HG02588 (cell line): ENCODE results near the gene GSK3A.

Experiments
- ATAC-seq: cut with Tn5 transposase; IDR thresholded peaks from one replicate; pipeline ENCODE4 v1.9.1; 2021; ENCODE audit warnings: mild to moderate bottlenecking, moderate library complexity; ENCODE audit not compliant: unreplicated experiment

The GSK3A gene

GRCh38 chr19:42242512-42243409, at the start of gene GSK3A:
GSK3A (minus strand) TSS chr19:42242602; CDS start chr19:42242465, 137 bp downstream.
- ATAC-seq = peak; percentile 61

DNA sequence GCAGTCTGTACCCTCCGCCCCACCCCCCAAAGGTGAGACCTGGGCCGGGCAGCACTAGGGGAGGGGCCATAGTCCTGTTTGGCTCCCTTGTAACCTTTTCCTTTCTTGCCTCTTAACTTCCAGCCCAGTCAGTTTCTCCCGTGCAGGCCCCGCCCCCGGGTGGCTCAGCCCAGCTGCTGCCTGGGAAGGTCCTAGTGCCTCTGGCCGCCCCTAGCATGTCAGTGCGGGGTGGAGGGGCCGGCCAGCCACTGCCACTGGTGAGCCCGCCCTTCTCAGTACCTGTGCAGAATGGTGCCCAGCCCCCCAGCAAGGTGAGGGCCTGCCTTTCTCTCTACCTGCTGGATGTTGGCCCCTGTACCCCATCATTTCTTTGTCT, 49.0 kb upstream of the GSK3A start:
- no peak for ATAC-seq

DNA sequence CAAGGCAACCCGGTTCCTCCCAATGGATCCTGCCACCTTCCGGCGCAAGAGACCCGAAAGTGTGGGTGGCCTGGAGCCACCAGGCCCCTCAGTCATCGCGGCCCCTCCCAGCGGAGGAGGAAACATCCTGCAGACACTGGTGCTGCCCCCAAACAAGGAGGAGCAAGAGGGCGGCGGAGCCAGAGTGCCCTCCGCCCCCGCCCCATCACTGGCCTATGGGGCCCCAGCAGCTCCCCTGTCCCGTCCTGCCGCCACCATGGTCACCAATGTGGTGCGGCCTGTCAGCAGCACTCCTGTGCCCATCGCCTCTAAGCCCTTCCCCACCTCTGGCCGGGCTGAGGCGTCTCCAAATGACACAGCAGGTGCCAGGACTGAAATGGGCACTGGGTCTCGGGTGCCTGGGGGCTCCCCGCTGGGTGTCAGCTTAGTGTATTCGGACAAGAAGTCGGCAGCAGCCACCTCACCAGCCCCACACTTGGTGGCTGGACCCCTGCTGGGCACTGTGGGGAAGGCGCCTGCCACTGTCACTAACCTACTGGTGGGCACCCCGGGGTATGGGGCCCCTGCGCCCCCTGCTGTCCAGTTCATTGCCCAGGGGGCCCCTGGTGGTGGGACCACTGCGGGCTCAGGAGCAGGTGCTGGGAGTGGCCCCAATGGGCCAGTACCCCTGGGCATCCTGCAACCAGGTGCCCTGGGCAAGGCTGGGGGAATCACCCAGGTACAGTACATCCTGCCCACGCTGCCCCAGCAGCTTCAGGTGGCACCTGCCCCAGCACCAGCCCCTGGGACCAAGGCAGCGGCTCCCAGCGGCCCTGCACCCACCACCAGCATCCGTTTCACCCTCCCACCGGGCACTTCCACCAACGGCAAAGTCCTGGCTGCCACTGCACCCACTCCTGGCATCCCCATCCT, 48.4 kb upstream of the GSK3A start:
- ATAC-seq = no peak

- ATAC-seq = no peak
Observed at GRCh38 chr19:42290136-42290522, 47.7 kb upstream of the GSK3A start.

GRCh38 chr19:42289556-42290041, 47.2 kb upstream of the GSK3A start:
- ATAC-seq = no peak

DNA sequence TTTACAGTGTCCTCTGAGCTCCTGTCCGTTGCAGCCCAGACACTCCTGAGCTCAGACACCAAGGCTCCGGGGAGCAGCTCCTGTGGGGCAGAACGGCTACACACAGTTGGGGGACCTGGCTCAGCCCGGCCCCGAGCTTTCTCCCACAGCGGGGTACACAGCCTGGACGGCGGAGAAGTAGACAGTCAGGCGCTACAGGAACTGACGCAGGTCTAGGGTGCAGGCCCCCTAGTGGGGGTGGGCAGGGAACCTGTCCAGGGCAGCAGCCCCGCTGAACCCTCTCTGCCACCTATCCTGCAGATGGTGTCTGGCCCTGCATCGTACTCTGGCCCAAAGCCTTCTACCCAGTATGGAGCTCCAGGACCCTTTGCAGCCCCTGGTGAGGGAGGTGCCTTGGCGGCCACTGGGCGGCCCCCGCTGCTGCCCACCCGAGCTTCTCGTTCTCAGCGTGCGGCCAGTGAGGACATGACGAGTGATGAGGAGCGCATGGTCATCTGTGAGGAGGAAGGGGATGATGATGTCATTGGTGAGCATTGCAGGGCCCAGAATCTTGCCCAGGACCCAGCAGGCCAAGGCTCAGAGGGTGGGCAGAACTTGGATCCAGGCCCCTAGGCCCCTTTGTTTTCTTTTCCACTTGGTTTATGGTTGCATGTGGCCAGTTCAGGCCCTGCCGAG, 46.6 kb upstream of the GSK3A start:
- ATAC-seq = no peak

GRCh38 chr19:42288387-42288786, 46.0 kb upstream of the GSK3A start:
- no peak for ATAC-seq

DNA sequence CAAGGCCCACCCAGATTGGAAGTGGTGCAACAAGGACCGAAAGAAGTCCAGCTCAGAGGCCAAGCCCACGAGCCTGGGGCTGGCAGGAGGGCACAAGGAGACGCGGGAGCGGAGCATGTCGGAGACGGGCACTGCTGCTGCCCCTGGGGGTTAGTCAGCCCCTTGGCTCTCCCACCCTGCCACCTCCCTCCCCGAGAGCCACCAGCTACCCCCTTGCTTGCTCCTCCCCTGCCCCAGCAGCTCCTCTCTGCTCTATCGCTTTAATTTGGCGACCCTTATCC, 45.4 kb upstream of the GSK3A start:
- no peak for ATAC-seq

- ATAC-seq = no peak
Observed at GRCh38 chr19:42287017-42287826, 44.8 kb upstream of the GSK3A start.

GRCh38 chr19:42286349-42287016, 44.1 kb upstream of the GSK3A start:
- ATAC-seq = no peak

DNA sequence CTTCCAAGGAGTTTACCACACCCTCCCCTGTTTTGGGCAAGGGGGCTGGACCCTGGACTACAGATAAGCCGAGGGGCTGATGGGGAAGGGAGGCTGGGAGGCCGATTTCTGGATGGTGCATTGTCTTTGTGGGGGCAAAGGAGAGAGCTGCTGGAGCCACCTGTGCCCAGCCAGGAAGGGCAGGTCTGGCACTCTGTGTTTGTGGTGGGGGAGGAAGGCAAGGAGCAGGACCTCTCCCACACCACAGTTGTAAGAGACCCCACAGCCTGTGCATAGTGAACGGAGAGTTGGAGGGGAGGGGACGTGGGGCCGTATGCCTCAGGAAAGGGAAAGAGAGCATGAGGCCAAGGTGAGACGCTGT, 43.6 kb upstream of the GSK3A start:
- no peak for ATAC-seq

GRCh38 chr19:42285541-42285941, 43.1 kb upstream of the GSK3A start:
- no peak for ATAC-seq

- ATAC-seq = no peak
Observed at GRCh38 chr19:42284591-42285341, 42.4 kb upstream of the GSK3A start.

DNA sequence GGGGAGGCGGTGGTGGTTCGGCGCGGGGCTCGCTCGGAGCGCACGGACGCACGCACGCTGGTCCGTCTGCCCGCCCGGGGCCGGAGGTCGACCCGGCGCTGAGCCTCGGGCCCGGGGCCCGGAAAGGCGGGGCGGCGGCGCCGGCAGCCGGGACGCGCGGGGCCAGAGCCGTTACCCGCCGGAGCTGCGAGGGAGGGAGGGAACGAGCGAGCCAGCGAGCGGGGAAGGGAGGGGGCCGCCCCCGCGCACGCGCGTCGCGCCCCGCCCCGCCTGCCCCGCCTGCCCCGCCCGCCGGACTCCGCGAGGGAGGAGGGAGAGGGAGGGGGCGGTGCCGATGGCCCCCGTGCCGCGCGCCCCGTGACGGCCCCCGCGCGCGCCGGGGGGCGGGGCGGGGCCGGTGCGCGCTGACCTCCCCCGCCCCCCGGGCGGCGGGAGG, 41.7 kb upstream of the GSK3A start:
- peak; percentile 32 for ATAC-seq

DNA sequence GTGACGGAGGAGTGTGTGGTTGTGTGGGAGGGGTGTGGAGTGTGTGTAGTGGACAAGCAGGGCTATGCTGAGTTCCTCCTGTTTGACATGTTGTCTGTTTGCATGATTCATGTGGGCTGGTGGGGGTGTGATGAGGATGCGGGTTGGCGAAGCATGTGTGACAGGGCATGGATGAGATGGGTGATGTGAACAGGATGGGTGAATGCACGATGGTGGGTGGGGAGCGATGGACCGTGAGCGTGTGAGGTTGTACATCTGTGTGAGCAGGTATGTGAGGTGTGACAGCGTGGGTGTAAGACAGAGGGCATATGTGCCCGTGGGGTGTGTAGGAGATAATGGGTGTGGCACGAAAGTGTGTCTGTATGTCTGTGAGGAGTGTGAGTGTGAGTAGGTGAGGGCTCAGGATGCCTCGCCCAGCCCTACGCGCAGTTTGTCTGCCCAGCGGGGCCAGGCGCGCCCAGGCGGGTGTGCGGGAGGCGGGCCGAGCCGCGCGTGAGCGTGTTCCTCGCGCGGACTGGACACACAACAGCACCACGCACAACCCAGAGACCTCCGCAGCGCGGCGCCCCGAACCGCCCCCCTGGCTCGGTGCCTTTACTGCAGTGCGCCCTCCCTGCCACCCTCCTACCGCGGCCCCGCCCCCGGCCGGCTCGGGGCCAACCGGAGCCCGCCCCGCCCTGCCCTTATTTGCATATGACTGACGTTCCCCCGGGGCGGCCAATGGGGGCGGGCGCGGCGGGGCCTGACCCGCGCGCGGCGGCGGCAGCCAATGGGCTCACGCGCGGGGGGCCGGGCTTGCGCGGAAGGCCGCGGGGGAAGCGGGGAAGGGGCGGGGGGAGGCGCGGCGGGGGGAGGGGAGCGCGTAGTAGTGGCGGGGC, 41.0 kb upstream of the GSK3A start:
- peak; percentile 43 for ATAC-seq

DNA sequence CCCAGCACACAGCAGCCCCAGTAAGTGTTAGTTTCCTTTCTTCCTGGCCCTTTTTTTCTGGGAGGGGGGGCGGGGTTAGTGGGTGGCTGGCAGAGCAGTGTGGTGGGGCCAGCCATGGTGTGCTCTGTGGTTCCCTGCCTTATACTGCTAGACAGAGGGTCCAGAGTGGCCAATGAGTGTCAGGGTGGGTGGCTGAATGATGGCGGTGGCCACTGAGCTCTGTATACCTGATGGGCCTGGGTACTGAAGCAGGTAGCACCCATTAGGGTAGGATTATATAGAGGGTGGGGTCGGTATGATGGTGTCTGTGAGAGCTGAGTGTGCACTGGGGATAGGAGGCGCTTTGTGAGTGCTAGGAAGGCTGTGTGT, 40.4 kb upstream of the GSK3A start:
- no peak for ATAC-seq

DNA sequence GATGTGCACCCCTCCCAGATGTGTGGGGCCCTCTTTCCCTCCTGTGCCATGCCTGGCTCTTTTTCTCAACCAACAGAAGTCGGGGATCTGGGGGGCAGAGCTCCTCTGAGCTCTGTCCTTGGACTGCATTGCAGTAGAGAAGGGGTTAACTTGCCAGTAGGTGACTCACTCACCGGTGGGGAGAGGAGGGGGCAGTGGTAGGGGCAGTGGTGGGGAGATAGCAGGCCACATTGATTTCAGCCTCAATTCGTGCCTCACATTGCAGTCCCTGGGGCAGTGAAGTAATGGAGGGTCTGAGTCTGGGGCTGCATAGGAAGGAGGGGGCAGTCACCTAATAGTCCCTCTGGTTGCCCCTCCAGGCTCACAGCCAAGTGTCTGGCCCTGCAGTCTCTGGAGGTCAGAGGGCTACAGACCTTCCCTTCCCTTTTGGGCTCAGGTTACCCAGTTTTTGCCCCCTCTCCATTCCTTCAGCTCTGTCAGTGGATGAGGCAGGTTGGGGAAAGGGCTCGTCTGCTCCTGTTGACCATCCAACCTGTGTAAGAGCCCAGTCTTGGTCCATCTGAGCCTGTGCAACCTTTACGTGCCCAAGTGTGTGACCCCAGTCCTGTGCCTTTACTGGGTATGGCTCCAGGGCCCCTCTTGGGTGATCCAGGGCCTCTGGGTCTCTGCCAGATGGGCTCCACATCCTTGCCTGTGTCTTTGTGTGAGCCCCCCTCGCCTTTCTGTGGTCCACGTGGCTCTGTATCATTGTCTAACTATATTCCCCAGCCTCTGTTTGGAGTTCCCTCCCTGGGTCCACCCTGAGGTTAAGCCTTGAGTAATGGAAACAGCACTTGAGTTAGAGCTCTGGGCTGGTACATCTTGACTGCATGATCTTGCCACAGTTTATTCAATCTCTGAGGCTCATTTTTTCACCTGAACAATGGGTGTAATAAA, 39.7 kb upstream of the GSK3A start:
- ATAC-seq = no peak
